GM19438 (cell line): ENCODE data around the gene CFAP61.

Source experiments
- ATAC-seq: cut with Tn5 transposase; IDR thresholded peaks from one replicate; pipeline ENCODE4 v1.9.1; 2021; ENCODE audit warnings: low read depth; ENCODE audit not compliant: unreplicated experiment

Gene CFAP61

DNA sequence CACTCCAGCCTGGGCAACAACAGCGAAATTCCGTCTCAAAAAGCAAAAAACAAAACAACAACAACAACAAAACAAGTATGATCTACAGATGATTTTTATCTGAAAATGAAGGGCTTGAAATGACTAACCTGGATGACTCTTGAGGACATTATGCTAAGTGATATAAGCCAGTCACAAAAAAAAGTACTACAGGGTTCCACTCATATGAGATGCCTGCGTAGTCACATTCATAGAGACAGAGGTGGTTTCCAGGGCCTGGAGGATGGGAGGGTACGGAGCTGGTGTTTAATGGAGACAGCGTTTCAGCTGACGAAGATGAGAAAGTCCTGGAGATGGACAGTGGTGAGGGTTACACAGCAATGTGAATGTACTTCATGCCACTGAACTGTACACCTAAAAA lies 307.3 kb downstream of the CFAP61 start:
- ATAC-seq, result no peak

DNA sequence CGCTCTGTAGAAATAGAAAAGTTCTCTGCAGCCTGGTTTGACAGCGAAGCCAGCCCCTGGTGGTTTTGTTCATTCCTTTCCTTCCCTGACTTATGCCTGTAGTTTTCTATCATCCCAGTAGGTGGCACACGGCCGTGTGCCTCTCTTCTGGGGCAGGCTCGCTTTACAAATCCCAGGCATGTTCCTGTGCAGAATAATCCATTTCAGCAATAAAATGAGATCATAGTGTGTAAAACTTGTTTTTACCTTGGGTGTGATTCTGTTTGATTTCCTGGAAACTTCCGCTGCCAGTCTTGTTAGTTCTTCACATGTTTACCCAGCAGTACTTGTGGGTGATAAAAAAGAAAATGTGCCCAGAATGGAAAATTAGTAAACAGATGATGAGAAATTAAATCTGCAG lies 308.1 kb downstream of the CFAP61 start:
- no peak for ATAC-seq

DNA sequence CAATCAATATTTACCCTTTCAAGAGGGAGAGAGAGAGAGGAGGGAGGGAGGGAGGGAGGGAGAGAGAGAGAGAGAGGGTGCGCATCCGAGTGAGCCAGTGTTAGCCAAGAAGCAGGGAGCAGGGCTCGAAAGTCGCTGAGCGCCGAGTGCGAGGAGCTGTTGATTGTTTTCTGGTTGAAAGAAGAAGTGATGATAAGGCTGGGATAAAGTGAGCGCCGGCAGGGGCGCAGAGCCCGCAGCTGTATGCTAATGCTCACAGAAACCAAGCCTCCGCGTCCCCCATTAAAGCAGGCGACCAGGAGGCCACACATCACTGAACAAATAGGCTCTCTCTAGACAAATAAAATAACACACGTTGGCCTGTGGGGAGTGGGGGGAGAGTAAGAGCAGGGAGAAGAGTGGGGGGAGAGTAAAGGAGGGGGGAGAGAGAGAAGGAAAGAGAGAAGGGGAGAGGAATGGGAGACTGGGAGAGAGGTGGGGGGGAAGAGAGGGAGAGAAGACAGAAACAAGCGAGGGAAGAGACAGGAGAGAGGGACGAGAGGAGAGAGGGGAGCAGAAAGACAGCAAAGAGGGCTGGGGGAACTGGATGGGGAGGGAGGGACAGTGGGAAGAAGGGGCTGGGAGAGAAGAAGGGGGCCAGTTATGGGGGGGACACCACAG lies 310.6 kb downstream of the CFAP61 start:
- no peak for ATAC-seq

DNA sequence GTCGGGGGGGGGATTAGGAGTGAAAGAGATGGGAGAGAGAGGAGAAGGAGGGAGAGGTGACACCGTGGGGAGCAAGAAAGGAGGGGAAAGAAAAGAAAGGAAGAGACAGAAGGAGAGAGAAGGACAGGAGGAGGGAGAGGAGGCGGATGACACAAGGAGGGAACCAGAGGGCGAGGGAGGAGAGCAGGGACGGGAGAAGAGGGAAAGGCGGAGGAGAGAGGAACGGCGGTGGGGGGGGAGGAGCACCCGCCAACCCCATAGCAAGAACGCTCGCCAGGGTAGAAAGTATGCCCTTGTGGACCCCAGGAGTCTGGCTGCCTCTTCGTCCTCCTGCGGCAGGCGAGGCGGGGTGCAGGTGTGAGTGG lies 311.1 kb downstream of the CFAP61 start:
- ATAC-seq, result no peak

DNA sequence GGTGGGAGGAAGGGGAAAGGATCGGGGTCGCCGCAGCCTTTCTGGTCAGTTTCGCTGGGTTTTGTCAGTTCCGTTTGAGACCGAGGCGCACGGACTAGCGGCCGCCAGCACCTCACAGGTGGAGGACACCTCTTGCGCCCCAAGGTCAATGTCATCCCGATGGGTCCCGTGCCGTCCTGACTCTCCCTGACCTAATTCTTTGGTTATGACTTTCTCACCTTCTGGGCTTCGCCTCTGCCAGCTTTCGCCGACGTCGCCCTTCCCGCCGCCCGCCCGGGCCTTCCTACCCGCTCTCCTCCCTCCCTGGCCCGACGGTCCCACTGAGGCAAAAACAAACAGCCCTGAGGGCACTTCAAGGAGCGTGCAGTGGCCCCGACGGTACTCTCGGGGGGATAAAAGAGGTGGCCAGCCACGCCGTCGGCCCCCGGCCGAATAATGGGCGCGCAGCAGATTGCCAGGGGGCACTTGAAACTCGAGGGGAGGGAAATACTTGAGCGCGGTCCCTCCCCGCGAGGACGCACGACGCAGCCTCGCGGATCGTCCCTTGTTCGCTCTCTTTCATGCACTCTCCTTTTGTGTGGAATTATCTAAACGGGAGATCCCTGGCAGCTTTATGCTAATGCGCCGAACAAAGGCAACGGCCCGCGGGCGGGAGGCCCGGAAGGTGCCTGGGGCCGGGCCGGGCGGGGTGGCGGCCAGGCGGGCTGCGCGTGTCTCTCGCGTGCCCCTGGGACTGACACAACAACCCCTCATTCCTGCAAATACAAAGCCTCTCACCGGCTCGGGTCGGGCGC lies 311.7 kb downstream of the CFAP61 start:
- no peak for ATAC-seq

DNA sequence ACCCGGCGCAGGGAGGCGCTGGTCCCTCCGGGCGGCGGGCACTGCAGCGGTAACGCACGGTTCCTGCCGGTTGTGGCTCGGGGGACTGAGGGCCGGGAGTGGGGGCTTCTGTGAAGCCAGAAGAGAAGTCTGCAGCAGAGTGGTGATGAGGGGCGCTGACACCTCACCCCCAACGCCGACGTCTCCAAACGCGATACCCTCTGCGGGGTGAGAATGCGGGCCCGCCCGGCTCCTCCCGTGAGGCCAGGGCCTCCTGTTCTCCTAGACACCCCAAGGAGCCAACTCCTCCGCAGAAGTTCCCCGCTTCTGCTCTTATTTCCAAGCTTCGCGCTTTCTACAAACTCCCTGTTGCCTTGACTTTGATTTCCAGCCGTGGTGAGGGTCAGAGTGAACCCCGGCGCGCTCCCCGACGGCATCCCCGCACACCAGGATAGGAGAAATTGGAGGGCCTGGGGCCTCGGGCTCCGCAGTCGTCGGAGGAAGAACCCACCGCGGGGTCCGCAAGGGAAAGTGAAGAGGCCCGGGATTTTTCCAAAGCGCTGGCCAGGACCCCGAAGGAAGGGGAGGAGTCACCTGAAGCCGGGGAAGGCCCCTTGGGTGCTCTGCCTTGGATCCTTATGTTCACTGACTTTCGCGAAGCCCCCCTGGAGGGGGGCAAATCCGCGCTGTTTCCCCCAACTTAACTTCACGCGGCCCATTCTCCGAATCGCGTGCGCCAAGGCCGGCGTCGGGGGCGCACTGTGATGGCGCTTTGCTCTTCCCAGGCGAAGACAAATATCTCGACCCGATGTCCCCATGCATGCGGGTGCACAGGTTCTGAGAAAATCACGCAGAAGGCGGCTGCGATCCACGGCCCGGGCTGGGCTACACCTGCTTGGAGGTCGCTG lies 312.5 kb downstream of the CFAP61 start:
- no peak for ATAC-seq

DNA sequence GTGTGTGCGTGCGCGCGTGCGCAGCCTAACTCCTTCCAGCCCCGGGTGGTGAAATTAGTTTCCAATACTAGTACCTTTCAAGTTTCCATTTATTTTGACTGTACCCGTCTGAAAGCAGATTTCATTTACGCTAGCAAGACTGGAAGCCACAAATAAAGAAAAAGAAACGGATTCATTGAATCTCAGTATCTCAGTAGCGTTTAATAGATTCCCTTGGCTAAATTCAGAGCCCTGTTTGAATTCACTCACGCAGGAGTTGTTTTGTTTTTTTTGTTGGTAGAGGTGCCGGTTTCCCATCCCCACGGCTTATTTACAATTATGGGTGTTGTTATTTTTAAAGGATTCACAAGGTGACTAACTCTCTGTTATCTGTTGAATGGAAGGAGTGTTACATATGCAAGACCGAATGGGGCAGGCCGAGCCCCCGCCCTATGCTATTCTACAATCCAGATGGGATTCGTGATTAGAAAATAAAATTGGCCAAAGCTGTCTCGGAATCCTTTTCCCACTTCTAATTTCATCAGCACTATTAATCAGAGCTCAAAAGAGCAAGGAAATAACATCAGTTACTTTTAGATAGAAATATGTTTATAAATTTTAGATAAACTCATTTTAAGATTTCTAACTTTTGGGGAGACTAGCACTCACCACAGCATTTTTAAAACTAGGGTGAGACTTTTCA lies 313.3 kb downstream of the CFAP61 start:
- no peak for ATAC-seq

DNA sequence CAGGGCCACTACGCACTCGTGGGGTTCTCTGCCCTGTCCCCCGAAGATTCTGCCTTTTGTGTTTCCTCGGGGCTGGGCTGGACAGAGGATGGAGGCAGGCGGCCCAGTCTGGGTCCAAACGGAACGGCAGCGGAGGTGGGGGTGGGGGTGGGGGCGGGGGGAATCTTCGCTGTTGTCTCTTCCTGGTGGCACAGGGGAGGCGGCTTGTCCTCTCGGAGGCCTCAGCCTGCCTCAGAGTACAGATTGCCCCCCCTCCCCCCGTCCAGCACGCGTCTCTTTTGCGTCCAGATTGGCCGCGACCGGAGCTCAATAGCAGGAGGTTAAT lies 314.2 kb downstream of the CFAP61 start:
- no peak for ATAC-seq

DNA sequence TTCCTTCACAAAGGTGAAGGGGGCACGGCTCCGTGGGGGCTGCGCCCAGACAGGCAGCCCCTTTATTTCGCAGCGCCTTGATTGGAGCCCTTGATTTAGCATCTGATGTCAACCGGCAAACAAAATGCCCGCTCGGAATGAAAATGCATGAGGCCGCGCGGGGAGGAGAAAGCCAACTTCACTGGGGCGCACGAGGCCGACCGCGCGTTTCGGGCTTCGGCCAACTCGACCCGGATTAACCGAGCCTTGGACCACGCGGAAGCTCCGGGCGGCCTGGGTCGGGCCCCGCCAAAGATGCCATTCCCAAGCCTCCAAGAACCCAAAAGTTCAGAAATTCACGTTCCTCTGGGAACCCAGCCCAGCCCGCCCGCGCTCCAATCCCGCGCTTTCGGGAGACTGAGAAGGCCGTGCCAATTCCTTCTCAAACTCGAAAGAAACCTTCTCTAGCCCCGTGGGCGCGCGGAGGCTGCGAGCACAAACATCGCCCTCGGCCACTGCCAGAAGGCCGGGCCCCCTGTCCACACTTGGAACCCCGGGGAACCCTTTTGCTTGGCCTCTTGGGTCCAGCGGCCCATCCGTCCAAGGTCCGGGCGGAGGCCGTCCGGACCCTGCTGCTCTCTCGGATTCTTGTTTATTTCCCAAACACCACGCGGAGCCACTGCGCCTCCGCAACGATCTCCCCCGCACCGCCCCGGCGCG lies 314.7 kb downstream of the CFAP61 start:
- ATAC-seq, result no peak

DNA sequence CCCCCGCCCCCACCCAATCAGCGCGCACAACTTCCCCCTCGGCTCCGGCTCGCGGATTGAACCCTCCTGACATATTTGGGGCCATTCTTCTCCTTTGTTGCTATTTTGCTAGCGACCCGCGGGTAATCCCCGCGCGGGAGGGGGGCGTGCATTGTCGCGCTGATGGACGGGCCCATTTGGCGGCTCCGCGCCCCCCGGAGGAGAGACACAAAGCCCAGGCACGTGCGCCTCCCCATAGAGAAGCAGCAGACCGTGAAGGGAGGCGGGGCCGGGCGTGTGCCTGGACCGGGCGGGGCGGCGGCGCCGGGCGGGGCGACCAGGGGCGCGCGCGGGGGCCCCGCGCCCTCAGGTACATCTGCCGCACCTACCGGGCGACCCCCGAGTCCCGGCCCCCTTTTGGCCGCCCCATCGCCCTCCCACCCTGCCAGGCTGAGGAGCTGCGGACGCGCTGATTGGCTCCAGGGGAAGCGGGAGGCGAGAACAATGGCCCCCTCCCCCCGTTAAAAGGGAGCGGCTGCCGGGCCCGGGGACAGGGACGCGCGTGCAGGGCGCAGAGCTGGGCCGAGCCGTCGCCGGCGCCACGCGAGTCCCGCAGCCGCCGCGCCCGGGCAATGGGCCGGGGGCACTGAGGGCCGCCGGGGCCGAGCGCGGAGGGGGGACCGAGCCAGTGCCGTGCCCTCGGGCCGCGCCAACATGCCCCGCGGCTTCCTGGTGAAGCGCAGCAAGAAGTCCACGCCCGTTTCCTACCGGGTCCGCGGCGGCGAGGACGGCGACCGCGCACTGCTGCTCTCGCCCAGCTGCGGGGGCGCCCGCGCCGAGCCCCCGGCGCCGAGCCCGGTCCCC lies 315.5 kb downstream of the CFAP61 start, which contains the start of gene INSM1:
Gene INSM1 (plus strand): TSS at position 530 of the 843 bp plus-strand sequence. CDS start 164 bp downstream, at position 694.
- no peak for ATAC-seq

DNA sequence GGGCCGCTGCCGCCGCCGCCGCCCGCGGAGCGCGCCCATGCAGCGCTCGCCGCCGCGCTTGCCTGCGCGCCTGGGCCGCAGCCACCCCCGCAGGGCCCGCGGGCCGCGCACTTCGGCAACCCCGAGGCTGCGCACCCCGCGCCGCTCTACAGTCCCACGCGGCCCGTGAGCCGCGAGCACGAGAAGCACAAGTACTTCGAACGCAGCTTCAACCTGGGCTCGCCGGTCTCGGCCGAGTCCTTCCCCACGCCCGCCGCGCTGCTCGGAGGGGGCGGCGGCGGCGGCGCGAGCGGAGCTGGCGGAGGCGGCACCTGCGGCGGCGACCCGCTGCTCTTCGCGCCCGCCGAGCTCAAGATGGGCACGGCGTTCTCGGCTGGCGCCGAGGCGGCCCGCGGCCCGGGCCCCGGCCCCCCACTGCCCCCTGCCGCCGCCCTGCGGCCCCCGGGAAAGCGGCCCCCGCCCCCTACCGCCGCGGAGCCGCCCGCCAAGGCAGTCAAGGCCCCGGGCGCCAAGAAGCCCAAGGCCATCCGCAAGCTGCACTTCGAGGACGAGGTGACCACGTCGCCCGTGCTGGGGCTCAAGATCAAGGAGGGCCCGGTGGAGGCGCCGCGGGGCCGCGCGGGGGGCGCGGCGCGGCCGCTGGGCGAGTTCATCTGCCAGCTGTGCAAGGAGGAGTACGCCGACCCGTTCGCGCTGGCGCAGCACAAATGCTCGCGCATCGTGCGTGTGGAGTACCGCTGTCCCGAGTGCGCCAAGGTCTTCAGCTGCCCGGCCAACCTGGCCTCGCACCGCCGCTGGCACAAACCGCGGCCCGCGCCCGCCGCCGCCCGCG lies 316.3 kb downstream of the CFAP61 start:
- ATAC-seq, result no peak

DNA sequence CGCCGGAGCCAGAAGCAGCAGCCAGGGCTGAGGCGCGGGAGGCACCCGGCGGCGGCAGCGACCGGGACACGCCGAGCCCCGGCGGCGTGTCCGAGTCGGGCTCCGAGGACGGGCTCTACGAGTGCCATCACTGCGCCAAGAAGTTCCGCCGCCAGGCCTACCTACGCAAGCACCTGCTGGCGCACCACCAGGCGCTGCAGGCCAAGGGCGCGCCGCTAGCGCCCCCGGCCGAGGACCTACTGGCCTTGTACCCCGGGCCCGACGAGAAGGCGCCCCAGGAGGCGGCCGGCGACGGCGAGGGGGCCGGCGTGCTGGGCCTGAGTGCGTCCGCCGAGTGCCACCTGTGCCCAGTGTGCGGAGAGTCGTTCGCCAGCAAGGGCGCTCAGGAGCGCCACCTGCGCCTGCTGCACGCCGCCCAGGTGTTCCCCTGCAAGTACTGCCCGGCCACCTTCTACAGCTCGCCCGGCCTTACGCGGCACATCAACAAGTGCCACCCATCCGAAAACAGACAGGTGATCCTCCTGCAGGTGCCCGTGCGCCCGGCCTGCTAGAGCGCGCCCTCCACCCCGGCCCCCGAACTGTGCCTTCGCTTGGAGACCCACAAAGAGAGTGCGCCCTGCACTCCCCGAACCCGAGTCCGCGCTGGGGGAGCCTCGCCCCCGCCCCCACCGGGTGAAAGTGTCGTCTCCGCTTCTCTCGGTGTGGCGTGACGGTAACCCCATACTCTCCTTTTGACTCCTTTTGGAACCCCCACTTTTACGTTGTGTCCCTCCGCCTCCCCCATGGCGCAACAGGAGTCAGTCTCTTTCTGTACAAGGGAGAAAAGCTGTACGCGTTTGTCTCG lies 317.1 kb downstream of the CFAP61 start:
- no peak for ATAC-seq

DNA sequence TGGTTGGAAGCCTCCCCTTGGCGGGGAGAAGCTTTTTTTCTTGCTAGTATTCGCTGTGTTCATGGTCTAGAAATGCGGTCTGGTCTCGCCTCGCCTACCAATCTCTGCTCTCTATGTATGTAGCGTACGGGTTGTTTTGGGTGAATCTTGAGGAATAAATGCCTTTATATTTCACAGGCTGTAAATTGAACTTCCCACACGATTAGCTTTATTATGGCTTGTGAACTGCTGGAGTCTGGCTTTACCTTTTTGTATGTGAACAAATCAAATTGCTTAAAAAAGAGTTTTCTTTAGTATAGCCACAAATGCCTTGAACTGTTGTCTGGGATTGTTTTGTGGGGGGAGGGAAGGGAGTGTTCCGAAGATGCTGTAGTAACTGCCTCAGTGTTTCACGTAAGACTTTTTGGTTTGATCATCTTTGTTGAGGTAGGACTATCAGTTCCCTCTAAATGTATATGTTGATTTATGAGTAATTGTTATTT lies 317.8 kb downstream of the CFAP61 start:
- no peak for ATAC-seq

DNA sequence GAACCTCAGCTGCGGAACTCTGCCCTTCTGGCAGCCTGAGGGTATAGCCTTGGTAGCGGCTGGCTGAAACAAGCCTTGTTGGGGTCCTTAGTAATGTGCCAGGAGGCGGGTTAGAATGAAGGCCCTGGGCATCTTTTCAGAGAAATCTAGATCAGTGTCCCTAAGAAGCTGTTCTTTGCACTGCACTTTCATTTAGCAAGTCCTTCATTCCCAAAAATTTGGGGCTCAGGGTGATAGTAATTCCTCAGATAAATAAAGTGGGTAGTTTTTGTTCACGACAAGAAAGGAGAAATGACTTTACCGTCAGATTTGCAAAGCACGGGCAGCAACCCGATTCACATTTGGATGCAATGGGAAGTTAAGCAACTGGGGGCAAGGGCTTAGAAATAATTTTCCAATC lies 318.8 kb downstream of the CFAP61 start:
- no peak for ATAC-seq

DNA sequence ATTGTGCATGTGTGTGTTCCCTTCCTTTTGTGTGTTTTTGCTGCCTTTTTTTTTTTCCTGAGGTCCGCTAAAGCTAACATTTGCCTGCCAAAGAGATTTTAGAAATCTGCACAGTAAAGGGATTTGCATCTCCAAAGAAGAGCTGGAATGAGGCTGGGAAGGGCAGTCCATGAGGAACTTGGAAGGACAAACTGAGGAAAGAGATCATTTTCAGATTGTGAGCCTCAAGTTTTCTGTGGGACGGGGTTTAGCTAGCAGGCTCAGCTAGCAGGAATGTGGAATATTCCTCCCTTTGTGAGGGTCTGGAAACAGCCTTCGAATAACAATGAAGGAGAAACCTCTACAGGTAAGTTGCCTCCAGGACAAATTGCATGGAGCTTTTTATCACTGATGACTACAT lies 319.3 kb downstream of the CFAP61 start:
- ATAC-seq, result no peak

DNA sequence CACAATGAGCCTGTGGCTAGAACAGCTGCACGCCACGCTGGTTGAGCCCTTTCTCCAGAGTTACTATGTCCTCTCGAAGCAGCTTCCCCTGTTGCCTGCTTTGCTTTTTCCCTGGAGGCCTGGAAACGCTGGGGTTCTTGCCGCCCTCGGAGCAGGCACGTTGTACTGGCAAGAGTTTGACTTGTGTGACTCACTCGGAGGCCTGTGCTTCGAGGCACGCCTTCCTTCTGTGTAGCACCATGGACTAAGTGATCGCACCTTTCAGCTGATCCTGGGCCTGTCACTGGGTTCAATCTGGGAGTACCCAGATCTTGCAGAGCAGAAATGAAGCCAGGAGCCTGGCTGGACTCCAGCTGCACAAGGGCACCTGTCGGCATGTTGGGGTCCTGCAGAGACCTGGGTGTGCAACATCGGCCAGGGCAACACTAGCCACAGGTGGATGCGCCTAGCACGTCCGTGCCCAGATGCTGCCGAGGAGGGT lies 320.8 kb downstream of the CFAP61 start:
- no peak for ATAC-seq

DNA sequence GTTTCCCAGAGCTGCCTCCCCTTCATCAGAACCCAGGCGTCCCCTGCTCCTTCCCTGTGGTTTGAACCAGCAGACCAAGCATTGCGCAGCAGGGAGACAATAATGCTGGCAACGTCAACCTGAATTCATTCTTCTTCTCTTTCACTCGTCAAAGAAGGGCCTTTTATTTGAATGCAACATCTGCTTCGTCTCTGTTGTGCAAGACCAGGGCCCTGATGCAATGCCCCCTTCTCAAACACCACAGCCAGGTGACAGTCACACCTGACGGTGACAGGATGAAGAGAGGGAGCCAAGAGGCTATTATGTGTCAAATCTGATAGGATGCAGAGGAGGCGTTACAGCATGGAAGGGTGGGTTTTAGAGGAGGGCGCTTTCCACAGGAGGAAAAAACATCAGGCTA lies 323.5 kb downstream of the CFAP61 start:
- no peak for ATAC-seq
